GM13977 (cell line): ENCODE data around the gene DAPK3.
"Not testable (repeated sequence)": the region's sequence is repeated elsewhere in the genome, so short reads cannot be mapped to it uniquely, and the experiment has no call there.

ENCODE experiments used
- DNase-seq: peaks from one replicate; pipeline ENCODE4 v3.0.0; 2012; ENCODE audit warnings: low spot score
- CTCF ChIP-seq: IDR thresholded peaks from 2 replicates; pipeline ENCODE4 v1.5.1; 2012; ENCODE audit warnings: mild to moderate bottlenecking, control low read depth; ENCODE audit not compliant: insufficient read depth; ENCODE audit errors: extremely low read depth, missing control alignments
- in situ Hi-C: fragments of 300-500 bp; cut with MboI; formaldehyde crosslinking; loops from one replicate; pipeline ENCODE4 v1.12.0; 2022; ENCODE audit warnings: low sequenced_read_pairs, low pct_unique_long_range_greater_than_20kb, mixed read lengths, inconsistent platforms; ENCODE audit not compliant: unreplicated experiment

The DAPK3 gene

GRCh38 chr19:4010808-4011110 lies 39.9 kb upstream of the DAPK3 start:
- DNase-seq, result no peak
- in situ Hi-C loops, result no loop called here
- no peak for TF ChIP-seq CTCF

- no peak for TF ChIP-seq CTCF
- in situ Hi-C loops, result no loop called here
- no peak for DNase-seq
Measured at GRCh38 chr19:4009990-4010807, 39.3 kb upstream of the DAPK3 start.

GRCh38 chr19:4007836-4008539 lies 37.1 kb upstream of the DAPK3 start:
- in situ Hi-C loops, result no loop called here
- DNase-seq, result no peak
- no peak for TF ChIP-seq CTCF

GRCh38 chr19:4007021-4007835 lies 36.3 kb upstream of the DAPK3 start, which contains the start of gene PIAS4:
Gene PIAS4 (plus strand): TSS chr19:4007736. CDS start chr19:4007761, 25 bp downstream.
- in situ Hi-C loops, result no loop called here
- TF ChIP-seq CTCF, result no peak
- DNase-seq, result peak; percentile 100

GRCh38 chr19:4005436-4005835 lies 34.5 kb upstream of the DAPK3 start:
- DNase-seq, result not testable (repeated sequence)

GRCh38 chr19:4000798-4001197 lies 29.9 kb upstream of the DAPK3 start:
- DNase-seq, in situ Hi-C loops: not testable (repeated sequence)

More at GRCh38 chr19:4005436-4005835, 34.5 kb upstream of the DAPK3 start:
- in situ Hi-C loops, result not testable (repeated sequence)

GRCh38 chr19:3998667-3999412 lies 27.9 kb upstream of the DAPK3 start:
- in situ Hi-C loops, DNase-seq: not testable (repeated sequence)
